ENCODE results near the gene MAMDC4.

MAMDC4 gene

GRCh38 chr9:136807281-136808074 lies 44.7 kb upstream of the MAMDC4 start, which contains the start of gene RABL6:
RABL6 (plus strand) TSS chr9:136807948; CDS start chr9:136808197, 249 bp downstream.
- TF ChIP-seq CTCF (IDR thresholded peaks at IDR 0.05): no peak

- no peak for TF ChIP-seq CTCF (IDR thresholded peaks at IDR 0.05)
Observed at GRCh38 chr9:136808075-136808805, 43.9 kb upstream of the MAMDC4 start.

- no peak for TF ChIP-seq CTCF (IDR thresholded peaks at IDR 0.05)
Observed at GRCh38 chr9:136808806-136809158, 43.4 kb upstream of the MAMDC4 start.

GRCh38 chr9:136814725-136815421 lies 37.3 kb upstream of the MAMDC4 start:
- TF ChIP-seq CTCF (IDR thresholded peaks at IDR 0.05): no peak

- no peak for TF ChIP-seq CTCF (IDR thresholded peaks at IDR 0.05)
Observed at GRCh38 chr9:136815422-136815782, 36.7 kb upstream of the MAMDC4 start.

GRCh38 chr9:136820971-136821825 lies 30.9 kb upstream of the MAMDC4 start:
- no peak for TF ChIP-seq CTCF (IDR thresholded peaks at IDR 0.05)
